Neural cell (in vitro differentiated cells): ENCODE measurements around the gene GNAQ.
"Not testable (repeated sequence)": the region's sequence is repeated elsewhere in the genome, so short reads cannot be mapped to it uniquely, and the experiment has no call there.

Experiments used
- EZH2 ChIP-seq: fragments of 200-600, 300-800 bp; shearing (Covaris generic), sonication (generic); IDR thresholded peaks from 2 replicates; pipeline ENCODE4 v1.6.1; 2014; ENCODE audit warnings: antibody characterized with exemption, low read length, borderline replicate concordance, mild to moderate bottlenecking; ENCODE audit not compliant: insufficient read depth, poor library complexity, severe bottlenecking
- POLR2AphosphoS5 ChIP-seq: IDR thresholded peaks from 2 replicates; pipeline ENCODE4 v1.6.1; 2012
- RAD21 ChIP-seq: fragments of 450-650 bp; conservative IDR thresholded peaks from 2 replicates; pipeline ENCODE4 v1.6.1; 2014; ENCODE audit warnings: antibody characterized with exemption, mild to moderate bottlenecking, moderate library complexity
- TF ChIP-seq, protein P1 (sequence below): fragments of 450-650 bp; IDR thresholded peaks from 2 replicates; pipeline ENCODE4 v1.5.1; 2014; ENCODE audit warnings: antibody characterized with exemption, mild to moderate bottlenecking, moderate library complexity; ENCODE audit not compliant: poor library complexity, severe bottlenecking

GRCh38 chr9:77760919-77761318 lies 270.7 kb downstream of the GNAQ start:
- not testable (repeated sequence) for TF ChIP-seq EZH2, POLR2AphosphoS5, RAD21
- TF ChIP-seq, protein P1, sequence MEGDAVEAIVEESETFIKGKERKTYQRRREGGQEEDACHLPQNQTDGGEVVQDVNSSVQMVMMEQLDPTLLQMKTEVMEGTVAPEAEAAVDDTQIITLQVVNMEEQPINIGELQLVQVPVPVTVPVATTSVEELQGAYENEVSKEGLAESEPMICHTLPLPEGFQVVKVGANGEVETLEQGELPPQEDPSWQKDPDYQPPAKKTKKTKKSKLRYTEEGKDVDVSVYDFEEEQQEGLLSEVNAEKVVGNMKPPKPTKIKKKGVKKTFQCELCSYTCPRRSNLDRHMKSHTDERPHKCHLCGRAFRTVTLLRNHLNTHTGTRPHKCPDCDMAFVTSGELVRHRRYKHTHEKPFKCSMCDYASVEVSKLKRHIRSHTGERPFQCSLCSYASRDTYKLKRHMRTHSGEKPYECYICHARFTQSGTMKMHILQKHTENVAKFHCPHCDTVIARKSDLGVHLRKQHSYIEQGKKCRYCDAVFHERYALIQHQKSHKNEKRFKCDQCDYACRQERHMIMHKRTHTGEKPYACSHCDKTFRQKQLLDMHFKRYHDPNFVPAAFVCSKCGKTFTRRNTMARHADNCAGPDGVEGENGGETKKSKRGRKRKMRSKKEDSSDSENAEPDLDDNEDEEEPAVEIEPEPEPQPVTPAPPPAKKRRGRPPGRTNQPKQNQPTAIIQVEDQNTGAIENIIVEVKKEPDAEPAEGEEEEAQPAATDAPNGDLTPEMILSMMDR: not testable (repeated sequence)
